T-helper 2 cell treated with Interferon-gamma antibody and Interleukin-4, amounts not matched to agents 100 ng/mL and 5 ng/mL, for 36 hours (primary cell): ENCODE results near the gene YIPF2. TPM values are rescaled to one million over a fixed set of nuclear protein-coding genes. Genes with fewer than 3 reads are reported as not detected.
"Not testable (repeated sequence)": the region's sequence is repeated elsewhere in the genome, so short reads cannot be mapped to it uniquely, and the experiment has no call there.

Experiments used
- intact Hi-C: fragments of 100-400 bp; cut with micrococcal nuclease; formaldehyde crosslinking; loops from one replicate; pipeline ENCODE4 v1.15.1; 2023
- total RNA-seq: library from RNA; stranded (reverse); gene quantifications from 2 replicates; pipeline ENCODE4 v1.2.3, GENCODE V29; 2022

YIPF2 gene
- total RNA-seq, 1 donor from 2014 or later: 20.4 TPM

DNA sequence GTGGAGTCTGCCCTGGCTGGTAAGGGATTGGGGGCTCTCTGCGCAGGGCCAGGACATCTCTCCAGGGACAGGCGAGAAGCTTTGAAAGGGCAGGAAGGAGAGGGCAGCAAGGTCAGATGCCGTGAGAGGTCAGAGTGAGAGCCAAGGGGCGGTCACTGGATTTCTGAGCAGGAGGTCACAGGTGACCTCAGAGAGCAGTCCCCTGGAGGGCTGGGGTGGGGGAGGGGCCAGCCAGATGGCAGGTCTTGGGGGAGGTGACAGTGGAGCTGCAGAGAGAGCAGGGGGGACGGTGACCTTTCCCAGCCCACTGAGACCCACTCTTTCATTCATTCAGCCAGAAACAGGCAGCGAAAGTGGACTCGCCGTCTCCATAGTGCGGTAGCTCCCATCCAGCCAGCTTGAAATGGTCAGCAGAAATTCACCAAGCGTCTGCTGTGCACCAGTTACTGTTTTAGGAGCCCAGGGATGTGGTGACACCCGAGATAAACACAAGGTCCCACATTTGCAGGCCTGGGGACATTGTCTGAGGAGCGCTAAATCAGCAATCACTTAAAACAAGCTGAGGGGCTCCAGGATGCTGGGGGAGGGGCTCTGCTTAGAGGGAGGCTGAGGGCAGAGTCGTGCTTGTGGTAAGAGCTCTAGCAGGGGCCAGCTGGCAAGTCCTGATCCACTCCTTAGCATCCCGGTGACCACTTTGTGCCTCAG lies 46.9 kb downstream of the YIPF2 start:
- intact Hi-C loops: no loop called here

DNA sequence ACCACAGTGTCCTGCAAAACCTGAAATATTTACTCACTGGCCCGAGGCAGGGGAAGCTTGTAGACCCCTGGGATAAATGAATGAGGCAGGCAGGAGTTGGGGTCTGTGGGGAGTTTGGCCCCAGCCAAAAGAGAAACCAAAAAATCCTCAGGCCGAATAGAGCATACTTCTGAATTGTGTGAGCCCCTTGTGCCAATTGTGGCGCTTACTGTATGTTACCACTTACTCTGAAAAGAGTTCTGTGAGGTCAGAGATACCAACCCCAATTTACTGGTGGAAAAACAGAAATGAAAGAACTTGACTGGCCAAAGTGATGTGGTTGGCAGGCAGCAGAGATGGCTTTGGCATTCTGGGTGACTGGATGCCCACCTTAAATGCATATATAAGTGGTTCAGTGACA lies 50.2 kb downstream of the YIPF2 start:
- intact Hi-C loops: no loop called here

DNA sequence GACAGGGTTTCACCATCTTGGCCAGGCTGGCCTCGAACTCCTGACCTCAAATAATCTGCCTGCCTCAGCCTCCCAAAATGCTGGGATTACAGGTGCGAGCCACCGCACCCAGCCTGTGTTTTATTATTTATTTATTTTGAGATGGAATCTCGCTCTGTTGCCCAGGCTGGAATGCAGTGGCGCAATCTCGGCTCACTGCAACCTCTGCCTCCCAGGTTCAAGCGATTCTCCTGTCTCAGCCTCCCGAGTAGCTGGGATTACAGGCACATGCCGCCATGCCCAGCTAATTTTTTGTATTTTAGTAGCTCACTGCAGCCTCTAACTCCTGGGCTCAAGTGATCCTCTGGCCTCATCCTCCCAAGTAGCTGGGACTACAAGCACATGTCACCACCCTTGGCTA lies 50.8 kb downstream of the YIPF2 start:
- intact Hi-C loops: not testable (repeated sequence)

DNA sequence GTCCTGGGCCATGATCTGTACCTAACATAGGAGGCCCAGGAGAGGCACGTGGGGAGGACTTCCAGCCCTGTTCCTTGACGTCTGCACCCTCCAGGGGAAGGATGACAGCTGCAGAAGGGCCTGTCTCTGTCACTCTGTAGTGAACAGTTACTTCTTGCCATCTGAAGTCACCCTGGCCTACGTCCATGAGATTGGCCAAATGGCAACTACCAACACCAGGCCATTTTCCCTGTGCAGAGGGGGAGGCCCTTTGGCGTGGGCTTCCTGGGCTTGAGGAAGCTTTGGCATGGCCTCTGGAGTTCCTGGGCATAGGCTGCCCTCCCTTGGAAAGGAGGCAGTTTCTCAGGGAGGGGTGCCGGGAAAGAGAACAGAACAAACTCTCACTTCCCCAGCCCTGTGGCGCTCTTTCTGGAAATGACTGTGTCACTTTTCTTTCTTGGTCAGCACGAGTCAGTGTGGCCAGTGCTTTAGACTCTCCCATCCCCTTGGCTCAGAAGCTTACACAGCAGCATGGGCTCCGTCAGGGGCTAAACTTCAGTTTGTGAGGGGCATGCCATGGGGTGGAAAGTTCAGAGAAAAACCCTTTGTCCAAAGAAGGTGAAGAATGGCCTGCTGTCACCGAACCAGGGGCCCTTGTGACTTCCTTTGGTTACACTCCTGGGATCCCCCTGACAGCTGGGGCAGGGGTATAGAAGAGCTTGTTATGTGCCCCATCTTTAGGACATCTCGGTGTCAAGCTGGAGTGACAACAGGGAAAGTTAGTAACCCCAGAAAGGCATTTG lies 51.8 kb downstream of the YIPF2 start:
- intact Hi-C loops: no loop called here

DNA sequence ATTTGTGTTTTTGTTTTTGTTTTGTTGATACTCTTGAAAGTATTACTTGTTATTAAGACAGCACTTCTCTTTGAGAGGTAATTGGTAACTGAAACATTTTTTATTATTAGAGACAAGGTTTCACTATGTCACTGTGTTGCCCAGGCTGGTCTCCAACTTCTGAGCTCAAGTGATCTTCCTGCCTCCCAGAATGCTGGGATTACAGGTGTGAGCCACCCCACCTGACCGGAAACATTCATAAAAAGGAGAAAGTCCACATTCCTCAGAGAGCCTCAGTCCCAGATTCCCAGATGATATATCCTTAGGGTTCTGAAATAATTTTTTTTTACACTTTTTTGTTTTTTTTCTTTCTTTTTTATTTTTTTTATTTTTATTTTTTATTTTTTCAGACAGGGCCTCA lies 54.4 kb downstream of the YIPF2 start:
- intact Hi-C loops: no loop called here

DNA sequence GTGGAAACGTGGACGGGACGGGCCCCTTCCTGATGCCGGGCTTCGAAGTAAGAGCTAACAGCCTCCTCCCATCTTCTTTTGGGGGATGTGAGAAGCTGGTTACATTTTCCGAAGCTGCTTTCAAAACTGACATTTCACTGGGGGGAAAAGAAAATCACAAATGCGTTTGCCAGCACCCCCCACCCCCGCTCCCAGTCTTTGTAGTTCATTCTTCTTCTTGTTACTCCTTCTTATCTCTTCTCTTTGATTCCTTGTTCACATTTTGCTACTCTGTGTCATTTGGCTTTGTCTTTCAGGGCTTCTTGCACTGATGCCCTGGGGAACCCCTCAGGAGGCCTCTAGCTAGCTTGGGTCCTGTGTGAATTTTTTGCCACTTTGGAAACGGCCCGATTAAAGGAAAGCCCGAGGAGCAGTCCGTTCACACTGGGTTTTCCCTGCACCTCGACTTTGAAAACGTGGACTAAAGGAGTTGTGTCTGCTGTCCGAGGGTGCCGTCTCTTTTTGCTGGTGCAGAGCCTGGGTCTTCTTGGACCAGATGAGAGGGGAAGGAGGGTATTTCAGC lies 55.8 kb downstream of the YIPF2 start:
- intact Hi-C loops: no loop called here

Other genes starting within 250 kb of the YIPF2 start
- 52.4 and 53.7 TPM in 2 replicates for gene QTRT1, start 227.2 kb downstream of the YIPF2 start, total RNA-seq
- gene DNM2, start 210.6 kb downstream of the YIPF2 start, total RNA-seq: 264 and 273 TPM in 2 replicates
- 10.0 and 12.8 TPM in 2 replicates for gene TMED1, start 92.4 kb downstream of the YIPF2 start, total RNA-seq
- gene C19orf38, start 80.2 kb downstream of the YIPF2 start, total RNA-seq: 1.3 and 2.2 TPM in 2 replicates
- gene CARM1, start 57.1 kb downstream of the YIPF2 start, total RNA-seq: 38.6 and 40.7 TPM in 2 replicates
- gene TIMM29, start 172 bp upstream of the YIPF2 start, total RNA-seq: 22.7 and 22.8 TPM in 2 replicates
- 111 and 112 TPM in 2 replicates for gene SMARCA4, start 32.4 kb upstream of the YIPF2 start, total RNA-seq
- gene LDLR, start 160.8 kb upstream of the YIPF2 start, total RNA-seq: 109 TPM in 2 replicates
- gene SPC24, start 227.1 kb upstream of the YIPF2 start, total RNA-seq: 69.9 and 71.4 TPM in 2 replicates